T-cell (primary cell): ENCODE results near the gene PDLIM7. TPM values are rescaled to one million over a fixed set of nuclear protein-coding genes. Genes with fewer than 3 reads are reported as not detected.

ENCODE experiments used
- ATAC-seq, 4 experiments: fragments of 200-7000 bp in 3 of 4; fragments of 150-1000 bp in 1 of 4; cut with Tn5 transposase; replicated peaks in 1 of 4; 1 replicate in 3 of 4; 2 replicates in 1 of 4; pipeline ENCODE4 v1.10.0; 2021; ENCODE audit warnings: moderate library complexity in 3 of 4, mild to moderate bottlenecking in 2 of 4, moderate number of reproducible peaks in 1 of 4
- CTCF ChIA-PET, 2 donors: fragments of 300-600 bp; sonication (Branson Sonifier 250); formaldehyde crosslinking; loops; one replicate each; lab custom pipeline; 2022; ENCODE audit warnings: antibody characterized with exemption in 2 of 2; lab: Charles Lee
- POLR2A ChIA-PET, 2 donors: fragments of 300-600 bp; sonication (Branson Sonifier 250); formaldehyde crosslinking; loops; one replicate each; lab custom pipeline; 2022; ENCODE audit warnings: antibody characterized with exemption in 2 of 2; lab: Charles Lee
- DNase-seq, 35 experiments: peaks; one replicate each; pipeline versions ENCODE4 v3.0.0 to v3.0.0-alpha.2; 2013 to 2023
- H3K27ac ChIP-seq: one replicate; pipeline ENCODE4 v1.5.1; 2013; ENCODE audit warnings: low read length
- H3K27me3 ChIP-seq, 2 experiments: replicated peaks in 1 of 2; 1 replicate in 1 of 2; 2 replicates in 1 of 2; pipeline versions ENCODE4 v1.6.1 to v1.7.0; 2013; ENCODE audit warnings: low read length in 1 of 2, mixed read lengths in 1 of 2; ENCODE audit not compliant: control insufficient read depth in 2 of 2, insufficient read depth in 2 of 2; ENCODE audit errors: extremely low read depth in 1 of 2
- H3K36me3 ChIP-seq, 2 donors: 1 replicate in 1 of 2; 2 replicates in 1 of 2; pipeline versions ENCODE4 v1.6.1 to v1.7.0; 2013; ENCODE audit warnings: low read length in 1 of 2; ENCODE audit not compliant: control insufficient read depth in 2 of 2, insufficient read depth in 1 of 2; ENCODE audit errors: extremely low read depth in 1 of 2
- H3K4me1 ChIP-seq, 2 experiments: 1 replicate in 1 of 2; 2 replicates in 1 of 2; pipeline versions ENCODE4 v1.6.1 to v1.7.0; 2013; ENCODE audit warnings: low read length in 2 of 2, mixed read lengths in 1 of 2; ENCODE audit not compliant: insufficient read depth in 2 of 2, control insufficient read depth in 1 of 2; ENCODE audit errors: extremely low read depth in 1 of 2
- H3K4me3 ChIP-seq, 2 donors: 1 replicate in 1 of 2; 2 replicates in 1 of 2; pipeline versions ENCODE4 v1.5.1 to v1.7.0; 2013; ENCODE audit warnings: mild to moderate bottlenecking in 2 of 2, low read length in 1 of 2, moderate library complexity in 1 of 2; ENCODE audit not compliant: control insufficient read depth in 1 of 2; ENCODE audit errors: extremely low read depth in 1 of 2
- H3K9me3 ChIP-seq: 2 replicates; pipeline ENCODE4 v1.7.0; 2013
- H3K27ac Mint-ChIP-seq, 2 donors: one replicate each; pipeline ENCODE4 v1.8.0; 2020 to 2021; ENCODE audit warnings: mild to moderate bottlenecking in 2 of 2, mixed read lengths in 2 of 2
- H3K27me3 Mint-ChIP-seq, 2 donors: one replicate each; pipeline ENCODE4 v1.8.0; 2021 to 2022; ENCODE audit warnings: mixed read lengths in 2 of 2
- H3K36me3 Mint-ChIP-seq: one replicate; pipeline ENCODE4 v1.8.0; 2021; ENCODE audit warnings: mixed read lengths
- H3K4me1 Mint-ChIP-seq, 3 donors: one replicate each; pipeline ENCODE4 v1.8.0; 2020 to 2022; ENCODE audit warnings: mixed read lengths in 3 of 3, mild to moderate bottlenecking in 1 of 3
- H3K4me3 Mint-ChIP-seq, 3 donors: one replicate each; pipeline ENCODE4 v1.8.0; 2020 to 2022; ENCODE audit warnings: mild to moderate bottlenecking in 3 of 3, mixed read lengths in 3 of 3, moderate library complexity in 3 of 3
- H3K9me3 Mint-ChIP-seq, 3 donors: one replicate each; pipeline ENCODE4 v1.8.0; 2020 to 2022; ENCODE audit warnings: mixed read lengths in 3 of 3
- WGBS: methylation state at CpG from one replicate; pipeline ENCODE4 v1.1.5; 2013; ENCODE audit warnings: missing lambda C conversion rate; ENCODE audit not compliant: insufficient coverage; 5-methylcytosine and 5-hydroxymethylcytosine counted together
- total RNA-seq, 35 experiments: library from RNA in 6 of 35; stranded (reverse) in 6 of 35; fragments of 120-200 nt in 1 of 35; gene quantifications; one replicate each; pipeline versions ENCODE4 v1.2.1 to v1.2.4 and lab custom pipeline; 2013 to 2026

PDLIM7 gene
- total RNA-seq, 5 donors from 2014 or later (not counting 1 experiment from before 2014, with no cell fraction given): 9.8 to 17.8 (median 12.8) TPM

DNA sequence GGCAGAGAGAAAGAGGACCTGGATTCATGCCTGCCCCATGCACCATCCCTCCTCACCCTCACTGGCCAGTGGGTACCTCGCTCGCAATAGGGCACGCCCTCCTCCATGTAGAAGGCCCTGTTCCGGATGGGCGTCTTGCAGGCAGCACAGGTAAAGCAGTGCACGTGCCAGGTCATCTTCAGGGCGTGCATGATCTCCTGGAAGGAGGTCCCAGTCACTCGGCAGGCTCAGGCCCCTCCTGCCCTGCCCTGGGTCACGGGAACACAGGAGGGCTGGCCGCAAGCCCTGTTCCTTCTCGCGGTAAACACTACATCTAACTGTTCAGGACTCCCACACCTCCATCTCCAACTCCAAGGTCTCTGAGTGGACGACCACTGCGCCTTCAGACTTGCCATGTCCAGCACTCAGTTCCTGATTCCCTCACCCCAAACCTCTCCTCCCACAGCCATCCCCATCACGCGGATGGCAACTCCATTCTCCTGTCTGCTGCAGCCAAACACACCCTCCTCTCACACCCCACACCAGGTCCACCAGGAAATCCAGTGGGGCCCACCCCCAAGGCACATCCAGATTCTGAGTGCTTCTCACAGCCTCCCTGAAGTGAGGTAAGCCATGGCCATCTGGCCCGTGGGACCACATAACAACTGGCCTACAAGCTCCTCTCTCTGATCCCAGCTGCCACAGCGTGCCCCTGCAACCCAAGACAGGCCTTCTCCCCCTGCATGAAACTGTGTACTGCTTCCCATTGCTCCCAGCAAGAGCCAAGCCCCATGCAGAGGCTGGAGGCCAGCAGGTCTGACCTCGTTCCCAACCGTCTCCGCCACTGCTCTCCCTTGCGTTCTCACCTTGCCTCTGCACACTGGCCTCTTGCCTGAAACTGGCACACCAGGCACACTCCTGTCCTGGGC, 13.2 kb downstream of the PDLIM7 start:
- Histone ChIP-seq H3K4me1 (peaks cover 0 to 7% of the 10 kb centered on the region in 2 experiments), H3K27ac (no peak overlapping the region), H3K36me3 (peaks cover 0 to 7% of the 10 kb centered on the region in 2 donors), H3K4me3 (no peak overlapping the region), H3K9me3 (no peaks in the 10 kb centered on the region), H3K27me3 (no peaks in the 10 kb centered on the region)
- ChIA-PET CTCF (no interaction called here), POLR2A (no interaction called here)
- Mint-ChIP-seq H3K27ac (no peak overlapping the region), H3K4me1 (peaks cover 8% of the 10 kb centered on the region in 3 donors), H3K4me3 (no peak overlapping the region), H3K36me3 (no peaks in the 10 kb centered on the region), H3K9me3 (no peaks in the 10 kb centered on the region), H3K27me3 (no peaks in the 10 kb centered on the region)
- 93% methylated on average over 22 of the region's 22 CpGs for WGBS
- DNase-seq (no peak), ATAC-seq (no peak)

DNA sequence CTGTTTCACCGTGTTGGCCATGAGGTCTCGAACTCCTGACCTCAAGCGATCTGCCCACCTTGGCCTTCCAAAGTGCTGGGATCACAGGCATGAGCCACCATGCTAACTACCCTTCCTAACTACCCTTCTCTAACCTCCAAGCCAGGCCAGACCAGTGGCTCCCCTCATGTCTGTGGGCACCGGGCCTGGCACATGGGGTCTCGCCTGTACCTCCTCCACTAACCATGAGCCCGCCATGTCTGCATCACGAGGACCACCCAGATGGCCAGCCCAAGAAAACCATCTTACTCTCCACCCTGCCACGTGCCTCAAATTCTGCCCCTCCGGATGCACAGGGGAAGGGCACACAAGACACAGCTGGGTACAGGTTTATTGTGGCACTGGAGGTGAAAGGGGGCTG, 14.4 kb downstream of the PDLIM7 start:
- H3K4me3 ChIP-seq: no peak overlapping the region

DNA sequence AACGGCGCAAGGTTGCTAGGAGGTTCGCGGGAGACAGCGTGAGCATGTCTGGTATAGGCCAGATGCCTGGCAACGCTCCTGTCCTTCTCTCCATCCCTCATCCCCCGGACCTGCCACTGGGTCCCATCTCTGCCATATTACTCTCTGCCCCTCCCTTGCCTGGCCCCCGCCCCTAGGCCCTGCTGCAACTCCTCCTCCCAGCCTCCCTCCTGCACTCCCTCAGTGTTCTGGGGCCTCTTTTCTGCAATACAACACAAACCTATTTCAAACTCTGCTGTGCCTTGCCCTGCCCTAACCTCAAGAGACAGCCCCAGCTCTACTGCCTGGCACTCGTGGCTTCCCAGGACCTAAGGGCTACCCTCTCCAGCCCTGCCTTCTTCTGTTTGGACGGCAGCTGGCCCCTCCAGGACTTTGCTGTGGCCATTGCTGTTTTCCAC, 15.0 kb downstream of the PDLIM7 start:
- POLR2A ChIA-PET: no interaction called here
- Mint-ChIP-seq H3K4me1 (peaks cover 15 to 25% (median 17%) of the 10 kb centered on the region in 3 donors), H3K36me3 (no peaks in the 10 kb centered on the region), H3K9me3 (no peaks in the 10 kb centered on the region), H3K27ac (no peak overlapping the region), H3K27me3 (no peaks in the 10 kb centered on the region), H3K4me3 (no peak overlapping the region)
- ATAC-seq (no peak), DNase-seq (no peak)
- no peaks in the 10 kb centered on the region for H3K27me3 ChIP-seq
- no peak overlapping the region for H3K27ac ChIP-seq
- H3K9me3 ChIP-seq: no peaks in the 10 kb centered on the region
- H3K4me1 ChIP-seq: peaks cover 2 to 14% of the 10 kb centered on the region in 2 experiments
- 92% methylated on average over 4 of the region's 10 CpGs for WGBS
- no peak overlapping the region for H3K4me3 ChIP-seq
- CTCF ChIA-PET: no interaction called here
- H3K36me3 ChIP-seq: peaks cover 0 to 4% of the 10 kb centered on the region in 2 donors

More for the DNA sequence above, 14.4 kb downstream of the PDLIM7 start:
- Histone ChIP-seq H3K9me3 (no peaks in the 10 kb centered on the region), H3K27me3 (no peaks in the 10 kb centered on the region), H3K27ac (no peak overlapping the region), H3K4me1 (peaks cover 2 to 14% of the 10 kb centered on the region in 2 experiments), H3K36me3 (peaks cover 0 to 4% of the 10 kb centered on the region in 2 donors)
- 100% methylated on average over 7 of the region's 9 CpGs for WGBS
- H3K36me3 Mint-ChIP-seq: no peaks in the 10 kb centered on the region
- no peak for DNase-seq
- CTCF ChIA-PET: no interaction called here
- no peaks in the 10 kb centered on the region for H3K27me3 Mint-ChIP-seq
- POLR2A ChIA-PET: no interaction called here
- no peak for ATAC-seq
- no peaks in the 10 kb centered on the region for H3K9me3 Mint-ChIP-seq
- peaks cover 15 to 19% (median 15%) of the 10 kb centered on the region in 3 donors for H3K4me1 Mint-ChIP-seq
- H3K27ac Mint-ChIP-seq: no peak overlapping the region
- H3K4me3 Mint-ChIP-seq: no peak overlapping the region

GRCh38 chr5:177479774-177480173, 17.6 kb downstream of the PDLIM7 start:
- Mint-ChIP-seq H3K9me3 (no peaks in the 10 kb centered on the region), H3K27ac (peak overlapping the region; percentile 53 to 89), H3K4me1 (peaks cover 28 to 42% (median 31%) of the 10 kb centered on the region in 3 donors), H3K36me3 (no peaks in the 10 kb centered on the region), H3K4me3 (no peak overlapping the region), H3K27me3 (no peaks in the 10 kb centered on the region)
- no peak for ATAC-seq
- Histone ChIP-seq H3K4me3 (no peak overlapping the region), H3K4me1 (peaks cover 2 to 25% of the 10 kb centered on the region in 2 experiments), H3K9me3 (no peaks in the 10 kb centered on the region), H3K36me3 (peaks cover 0 to 4% of the 10 kb centered on the region in 2 donors), H3K27me3 (peaks cover 0 to 2% of the 10 kb centered on the region in 2 experiments), H3K27ac (no peak overlapping the region)
- ChIA-PET POLR2A (no interaction called here), CTCF (interaction anchor here (0.8 to 0.9 kb wide), 3 partner anchors 22 to 202 kb away, joined by 3 to 4 read pairs (median 3); no protein-coding TSS in a partner anchor)
- no peak for DNase-seq
- 85% methylated on average over 13 of the region's 14 CpGs for WGBS

- H3K4me3 ChIP-seq: no peak overlapping the region
- Mint-ChIP-seq H3K4me3 (peak overlapping the region in 1 of 3 donors; percentile 46), H3K27ac (peak overlapping the region; percentile 89 to 93), H3K27me3 (peaks cover 0 to 3% of the 10 kb centered on the region in 2 donors), H3K9me3 (no peaks in the 10 kb centered on the region), H3K36me3 (no peaks in the 10 kb centered on the region), H3K4me1 (peaks cover 36 to 47% (median 39%) of the 10 kb centered on the region in 3 donors)
- 55% methylated on average over 15 of the region's 18 CpGs for WGBS
- H3K4me1 ChIP-seq: peaks cover 2 to 32% of the 10 kb centered on the region in 2 experiments
- peak overlapping the region; percentile 24 for H3K27ac ChIP-seq
- no peaks in the 10 kb centered on the region for H3K9me3 ChIP-seq
- CTCF ChIA-PET: interaction anchor here (0.5 to 0.9 kb wide), 4 partner anchors 9 to 407 kb away, joined by 3 to 6 read pairs (median 4); no protein-coding TSS in a partner anchor
- H3K36me3 ChIP-seq: peaks cover 0 to 4% of the 10 kb centered on the region in 2 donors
- DNase-seq (peak in 10 of 35 experiments; percentile 17 to 62 (median 32)), ATAC-seq (peak; percentile 66 to 84 (median 76))
- H3K27me3 ChIP-seq: peaks cover 0 to 10% of the 10 kb centered on the region in 2 experiments
- POLR2A ChIA-PET: no interaction called here
Measured at GRCh38 chr5:177478711-177479646, 18.4 kb downstream of the PDLIM7 start.
